Tibial nerve (tissue), 4 donors: ENCODE results near the gene SEPTIN1. TPM values are rescaled to one million over a fixed set of nuclear protein-coding genes. Genes with fewer than 3 reads are reported as not detected.
A peak's percentile ranks its signal among the peaks of the same experiment; 100 is the strongest.

Source experiments
- DNase-seq, 2 donors: peaks; one replicate each; pipeline ENCODE4 v3.0.0-alpha.2; 2019; ENCODE audit warnings: low spot score in 2 of 2
- H3K27ac ChIP-seq, 4 donors: fragments of 200-600 bp; sonication (generic) in 3 of 4; one replicate each; pipeline ENCODE4 v1.5.1; 2017 to 2019; ENCODE audit warnings: mild to moderate bottlenecking in 1 of 4
- H3K27me3 ChIP-seq, 2 donors: fragments of 200-600 bp; sonication (generic) in 1 of 2; one replicate each; pipeline versions ENCODE4 v1.5.1 to v1.6.0; 2017 to 2019
- H3K36me3 ChIP-seq, 3 donors: fragments of 200-600 bp; sonication (generic); one replicate each; pipeline ENCODE4 v1.5.1; 2018 to 2019
- H3K4me1 ChIP-seq, 4 donors: fragments of 200-600 bp; sonication (generic) in 3 of 4; one replicate each; pipeline ENCODE4 v1.5.1; 2017 to 2019
- H3K4me3 ChIP-seq, 4 donors: fragments of 200-600 bp; sonication (generic) in 3 of 4; one replicate each; pipeline ENCODE4 v1.5.1; 2017 to 2019; ENCODE audit warnings: mild to moderate bottlenecking in 1 of 4, moderate library complexity in 1 of 4
- H3K9me3 ChIP-seq, 4 donors: fragments of 200-600 bp; sonication (generic) in 3 of 4; one replicate each; pipeline ENCODE4 v1.5.1; 2017 to 2019
- CTCF ChIP-seq, 5 experiments: fragments of 200-600 bp in 3 of 5; fragments of 450-650 bp in 2 of 5; sonication (generic) in 3 of 5; IDR thresholded peaks; one replicate each; pipeline ENCODE4 v1.5.1; 2016 to 2019; ENCODE audit warnings: antibody characterized with exemption in 5 of 5, mild to moderate bottlenecking in 3 of 5, moderate library complexity in 2 of 5
- EP300 ChIP-seq, 2 donors: sonication (generic); formaldehyde crosslinking; IDR thresholded peaks; one replicate each; pipeline ENCODE4 v1.6.1; 2017; ENCODE audit warnings: antibody characterized with exemption in 2 of 2, mild to moderate bottlenecking in 1 of 2
- POLR2A ChIP-seq, 2 donors: fragments of 450-650 bp; IDR thresholded peaks; one replicate each; pipeline ENCODE4 v1.6.1; 2017; ENCODE audit warnings: antibody characterized with exemption in 2 of 2, mild to moderate bottlenecking in 2 of 2, moderate library complexity in 2 of 2
- WGBS, 2 donors: methylation state at CpG; one replicate each; pipeline ENCODE4 v1.1.5; 2018; 5-methylcytosine and 5-hydroxymethylcytosine counted together
- total RNA-seq, 4 donors: library from RNA; depleted of rRNA; stranded (reverse); fragments of >200 nt; gene quantifications; one replicate each; pipeline ENCODE4 v1.1.0, GENCODE V29; 2016

The SEPTIN1 gene
- total RNA-seq = 1 to 10 TPM in 3 of 4 donors, not detected in 1; 1.4 to 4.8 (median 3.6) TPM

- no peak for DNase-seq
- H3K9me3 ChIP-seq = no peaks in the 10 kb centered on the region
- no peak for TF ChIP-seq EP300 (IDR thresholded peaks at IDR 0.05)
- no peak for TF ChIP-seq CTCF (IDR thresholded peaks at IDR 0.05)
- TF ChIP-seq POLR2A (IDR thresholded peaks at IDR 0.05) = no peak
- H3K4me1 ChIP-seq = peaks cover 0 to 21% (median 5%) of the 10 kb centered on the region in 4 donors
- H3K27me3 ChIP-seq = no peaks in the 10 kb centered on the region
- peak within 1 kb of the TSS in 2 of 4 donors; percentile 48 to 69 for H3K27ac ChIP-seq
- WGBS, 2 donors = 61 to 71% methylated on average over 8 to 11 of the region's 12 CpGs
- peak within 1 kb of the TSS in 1 of 4 donors; percentile 27 for H3K4me3 ChIP-seq
- no peaks in the 10 kb centered on the region for H3K36me3 ChIP-seq
These were observed at the start of gene SEPTIN1 for GRCh38 chr16:30382111-30382881. Gene SEPTIN1, minus strand, starts transcription at chr16:30382561. Its CDS starts 19 bp downstream, at chr16:30382542.

- Histone ChIP-seq H3K9me3 (no peaks in the 10 kb centered on the region), H3K27me3 (no peaks in the 10 kb centered on the region), H3K27ac (peak overlapping the region in 3 of 4 donors; percentile 70 to 86 (median 81)), H3K36me3 (peaks cover 0 to 20% (median 0%) of the 10 kb centered on the region in 3 donors), H3K4me1 (peaks cover 0 to 25% (median 10%) of the 10 kb centered on the region in 4 donors), H3K4me3 (peak overlapping the region; percentile 48 to 82 (median 66))
- TF ChIP-seq POLR2A (IDR thresholded peaks at IDR 0.05) = no peak
- peak in 3 of 5 experiments; percentile 5 to 23 (median 11) for TF ChIP-seq CTCF (IDR thresholded peaks at IDR 0.05)
- DNase-seq = no peak
- 49 to 54% methylated on average over 18 to 19 of the region's 19 CpGs for WGBS, 2 donors
These were observed 48.1 kb upstream of the SEPTIN1 start for GRCh38 chr16:30430428-30430970.

- WGBS, 2 donors = 1% methylated on average over 29 to 49 of the region's 49 CpGs
- peak within 1 kb of the TSS; percentile 48 to 82 (median 66) for H3K4me3 ChIP-seq
- H3K36me3 ChIP-seq = peaks cover 0 to 24% (median 0%) of the 10 kb centered on the region in 3 donors
- TF ChIP-seq CTCF (IDR thresholded peaks at IDR 0.05) (peak; percentile 59 to 86 (median 72)), EP300 (IDR thresholded peaks at IDR 0.05) (peak in 1 of 2 donors; percentile 82), POLR2A (IDR thresholded peaks at IDR 0.05) (peak in 1 of 2 donors; percentile 52)
- no peaks in the 10 kb centered on the region for H3K27me3 ChIP-seq
- peaks cover 0 to 25% (median 10%) of the 10 kb centered on the region in 4 donors for H3K4me1 ChIP-seq
- no peaks in the 10 kb centered on the region for H3K9me3 ChIP-seq
- peak; percentile 93 to 95 for DNase-seq
- peak within 1 kb of the TSS in 3 of 4 donors; percentile 70 to 86 (median 81) for H3K27ac ChIP-seq
These were observed 47.5 kb upstream of the SEPTIN1 start, which contains the start of gene DCTPP1 for GRCh38 chr16:30429678-30430427. Gene DCTPP1, minus strand, starts transcription at chr16:30430030. Its CDS starts 50 bp downstream, at chr16:30429980.

GRCh38 chr16:30429418-30429677 lies 47.0 kb upstream of the SEPTIN1 start:
- WGBS, 2 donors = 3 to 4% methylated on average over 11 of the region's 11 CpGs
- DNase-seq = no peak
- Histone ChIP-seq H3K4me3 (peak overlapping the region; percentile 48 to 82 (median 66)), H3K36me3 (peaks cover 0 to 29% (median 0%) of the 10 kb centered on the region in 3 donors), H3K27me3 (no peaks in the 10 kb centered on the region), H3K27ac (peak overlapping the region in 3 of 4 donors; percentile 70 to 86 (median 81)), H3K4me1 (peaks cover 0 to 25% (median 10%) of the 10 kb centered on the region in 4 donors), H3K9me3 (no peaks in the 10 kb centered on the region)
- TF ChIP-seq EP300 (IDR thresholded peaks at IDR 0.05) (no peak), POLR2A (IDR thresholded peaks at IDR 0.05) (no peak), CTCF (IDR thresholded peaks at IDR 0.05) (no peak)
